Skeletal muscle tissue (tissue), 4 donors: Measurements from ENCODE around the gene HCST. TPM values are rescaled to one million over a fixed set of nuclear protein-coding genes. Genes with fewer than 3 reads are reported as not detected.

ENCODE experiments used
- H3K27ac ChIP-seq: one replicate; pipeline ENCODE4 v1.7.0; 2013; ENCODE audit warnings: mild to moderate bottlenecking, low read depth, low read length, inconsistent platforms
- H3K27me3 ChIP-seq, 3 donors: one replicate each; pipeline ENCODE4 v1.7.0; 2013; ENCODE audit warnings: low read length in 3 of 3; ENCODE audit not compliant: control insufficient read depth in 3 of 3, insufficient read depth in 3 of 3
- H3K36me3 ChIP-seq, 3 donors: one replicate each; pipeline ENCODE4 v1.7.0; 2013; ENCODE audit warnings: low read length in 3 of 3; ENCODE audit not compliant: control insufficient read depth in 3 of 3, insufficient read depth in 3 of 3
- H3K4me1 ChIP-seq, 3 donors: one replicate each; pipeline ENCODE4 v1.7.0; 2013; ENCODE audit warnings: low read length in 3 of 3, mild to moderate bottlenecking in 3 of 3; ENCODE audit not compliant: control insufficient read depth in 3 of 3, insufficient read depth in 3 of 3
- H3K4me3 ChIP-seq, 3 donors: one replicate each; pipeline ENCODE4 v1.7.0; 2013; ENCODE audit warnings: low read length in 3 of 3
- H3K9ac ChIP-seq, 3 donors: one replicate each; pipeline ENCODE4 v1.7.0; 2013; ENCODE audit warnings: low read length in 3 of 3, mild to moderate bottlenecking in 3 of 3, moderate library complexity in 2 of 3, low read depth in 1 of 3
- H3K9me3 ChIP-seq, 3 donors: one replicate each; pipeline ENCODE4 v1.7.0; 2013; ENCODE audit warnings: low read length in 3 of 3; ENCODE audit not compliant: control insufficient read depth in 3 of 3
- total RNA-seq: library from RNA; depleted of rRNA; stranded (reverse); fragments of >200 nt; gene quantifications from one replicate; pipeline ENCODE4 v1.2.3, GENCODE V29; 2014
- donor health status: Osteomylitis.

Gene HCST
- total RNA-seq, 1 donor from 2014 or later = 1.6 TPM

- Histone ChIP-seq H3K4me3 (no peak overlapping the region), H3K27ac (no peak overlapping the region), H3K9me3 (no peaks in the 10 kb centered on the region), H3K27me3 (peaks cover 12 to 34% (median 25%) of the 10 kb centered on the region in 3 donors), H3K9ac (no peak overlapping the region), H3K4me1 (no peaks in the 10 kb centered on the region), H3K36me3 (no peaks in the 10 kb centered on the region)
Observed at GRCh38 chr19:35879068-35879467, 23.3 kb upstream of the HCST start.

GRCh38 chr19:35879770-35880317, 22.5 kb upstream of the HCST start:
- H3K4me1 ChIP-seq = no peaks in the 10 kb centered on the region
- no peak overlapping the region for H3K9ac ChIP-seq
- peaks cover 12 to 28% (median 25%) of the 10 kb centered on the region in 3 donors for H3K27me3 ChIP-seq
- no peak overlapping the region for H3K4me3 ChIP-seq
- no peaks in the 10 kb centered on the region for H3K36me3 ChIP-seq
- H3K9me3 ChIP-seq = no peaks in the 10 kb centered on the region
- H3K27ac ChIP-seq = no peak overlapping the region

DNA sequence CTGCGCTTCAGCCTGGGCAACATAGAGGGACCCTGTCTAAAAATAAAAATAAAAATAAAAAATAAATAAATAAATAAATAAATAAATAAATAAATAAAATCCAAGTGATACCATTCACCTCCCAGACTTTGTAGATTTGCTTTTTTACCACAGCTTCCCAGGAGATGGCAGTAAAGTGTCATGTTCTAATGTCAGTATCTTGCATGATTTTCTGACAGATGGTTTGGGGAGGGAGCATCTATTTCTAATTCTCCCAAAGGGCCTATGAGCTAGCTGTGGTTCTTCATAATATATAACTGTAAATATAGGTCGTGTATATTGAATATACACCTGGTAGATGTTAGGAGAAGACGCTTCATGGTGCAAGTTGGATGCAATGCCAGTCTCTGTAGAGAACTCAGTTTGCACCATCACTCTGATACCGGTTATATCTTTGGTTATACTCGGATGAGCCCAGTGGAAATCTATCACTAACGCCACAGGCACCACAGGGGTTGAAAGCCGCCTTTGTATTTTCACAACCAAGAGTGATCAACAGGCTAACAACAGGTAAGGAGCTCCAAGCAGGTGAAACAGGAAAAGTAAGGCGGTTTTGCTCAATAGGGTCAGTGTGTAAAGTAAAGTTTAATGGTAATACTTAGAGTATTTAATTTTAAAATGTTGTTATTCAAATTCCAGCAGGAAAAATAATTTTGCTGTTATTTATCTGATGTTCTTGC, 20.1 kb upstream of the HCST start:
- Histone ChIP-seq H3K36me3 (peaks cover 0 to 2% (median 0%) of the 10 kb centered on the region in 3 donors), H3K27ac (no peak overlapping the region)

DNA sequence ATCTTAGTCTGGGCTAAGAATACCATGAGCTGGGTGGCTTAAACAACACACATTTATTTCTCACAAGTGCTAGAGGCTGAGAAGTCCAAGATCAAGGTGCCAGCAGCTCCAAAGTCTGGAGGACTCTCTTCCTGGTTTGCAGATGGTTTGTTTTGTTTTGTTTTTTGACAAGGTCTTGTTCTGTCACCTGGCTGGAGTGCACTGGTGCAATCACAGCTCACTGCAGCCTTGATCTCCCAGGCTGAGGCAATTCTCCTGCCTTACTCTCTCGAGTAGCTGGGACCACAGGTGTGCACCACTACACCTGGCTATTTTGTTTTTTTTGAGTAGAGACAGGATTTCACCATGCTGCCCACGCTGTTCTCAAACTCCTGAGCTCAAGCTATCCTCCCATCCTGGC, 18.4 kb upstream of the HCST start:
- Histone ChIP-seq H3K9me3 (no peaks in the 10 kb centered on the region), H3K27me3 (peaks cover 2 to 5% (median 3%) of the 10 kb centered on the region in 3 donors), H3K4me1 (no peaks in the 10 kb centered on the region), H3K27ac (no peak overlapping the region), H3K9ac (no peak overlapping the region), H3K36me3 (peaks cover 0 to 10% (median 4%) of the 10 kb centered on the region in 3 donors), H3K4me3 (no peak overlapping the region)

More for the DNA sequence above, 20.1 kb upstream of the HCST start:
- Histone ChIP-seq H3K9ac (no peak overlapping the region), H3K4me1 (no peaks in the 10 kb centered on the region), H3K27me3 (peaks cover 12 to 20% (median 17%) of the 10 kb centered on the region in 3 donors), H3K9me3 (no peaks in the 10 kb centered on the region), H3K4me3 (no peak overlapping the region)

- H3K9ac ChIP-seq = no peak overlapping the region
Observed at GRCh38 chr19:35885225-35885738, 17.0 kb upstream of the HCST start.

GRCh38 chr19:35885904-35886303, 16.4 kb upstream of the HCST start:
- H3K36me3 ChIP-seq = peaks cover 4 to 10% (median 10%) of the 10 kb centered on the region in 3 donors
- no peak overlapping the region for H3K9ac ChIP-seq
- H3K27me3 ChIP-seq = no peaks in the 10 kb centered on the region
- no peak overlapping the region for H3K4me3 ChIP-seq
- H3K4me1 ChIP-seq = no peaks in the 10 kb centered on the region
- no peaks in the 10 kb centered on the region for H3K9me3 ChIP-seq
- H3K27ac ChIP-seq = no peak overlapping the region

More at GRCh38 chr19:35885225-35885738, 17.0 kb upstream of the HCST start:
- no peaks in the 10 kb centered on the region for H3K27me3 ChIP-seq
- H3K4me3 ChIP-seq = no peak overlapping the region
- no peaks in the 10 kb centered on the region for H3K9me3 ChIP-seq
- H3K36me3 ChIP-seq = peaks cover 4 to 10% (median 9%) of the 10 kb centered on the region in 3 donors
- no peaks in the 10 kb centered on the region for H3K4me1 ChIP-seq
- no peak overlapping the region for H3K27ac ChIP-seq

- peaks cover 4 to 10% (median 10%) of the 10 kb centered on the region in 3 donors for H3K36me3 ChIP-seq
Observed at GRCh38 chr19:35887197-35887596, 15.1 kb upstream of the HCST start.

GRCh38 chr19:35888398-35888797, 13.9 kb upstream of the HCST start:
- H3K27ac ChIP-seq = no peak overlapping the region
- H3K4me3 ChIP-seq = no peak overlapping the region
- peaks cover 4 to 12% (median 10%) of the 10 kb centered on the region in 3 donors for H3K36me3 ChIP-seq
- H3K9me3 ChIP-seq = no peaks in the 10 kb centered on the region
- no peak overlapping the region for H3K9ac ChIP-seq
- H3K27me3 ChIP-seq = no peaks in the 10 kb centered on the region
- no peaks in the 10 kb centered on the region for H3K4me1 ChIP-seq

More at GRCh38 chr19:35887197-35887596, 15.1 kb upstream of the HCST start:
- no peak overlapping the region for H3K4me3 ChIP-seq
- no peak overlapping the region for H3K27ac ChIP-seq
- H3K4me1 ChIP-seq = no peaks in the 10 kb centered on the region
- no peaks in the 10 kb centered on the region for H3K27me3 ChIP-seq
- H3K9me3 ChIP-seq = no peaks in the 10 kb centered on the region
- H3K9ac ChIP-seq = no peak overlapping the region

DNA sequence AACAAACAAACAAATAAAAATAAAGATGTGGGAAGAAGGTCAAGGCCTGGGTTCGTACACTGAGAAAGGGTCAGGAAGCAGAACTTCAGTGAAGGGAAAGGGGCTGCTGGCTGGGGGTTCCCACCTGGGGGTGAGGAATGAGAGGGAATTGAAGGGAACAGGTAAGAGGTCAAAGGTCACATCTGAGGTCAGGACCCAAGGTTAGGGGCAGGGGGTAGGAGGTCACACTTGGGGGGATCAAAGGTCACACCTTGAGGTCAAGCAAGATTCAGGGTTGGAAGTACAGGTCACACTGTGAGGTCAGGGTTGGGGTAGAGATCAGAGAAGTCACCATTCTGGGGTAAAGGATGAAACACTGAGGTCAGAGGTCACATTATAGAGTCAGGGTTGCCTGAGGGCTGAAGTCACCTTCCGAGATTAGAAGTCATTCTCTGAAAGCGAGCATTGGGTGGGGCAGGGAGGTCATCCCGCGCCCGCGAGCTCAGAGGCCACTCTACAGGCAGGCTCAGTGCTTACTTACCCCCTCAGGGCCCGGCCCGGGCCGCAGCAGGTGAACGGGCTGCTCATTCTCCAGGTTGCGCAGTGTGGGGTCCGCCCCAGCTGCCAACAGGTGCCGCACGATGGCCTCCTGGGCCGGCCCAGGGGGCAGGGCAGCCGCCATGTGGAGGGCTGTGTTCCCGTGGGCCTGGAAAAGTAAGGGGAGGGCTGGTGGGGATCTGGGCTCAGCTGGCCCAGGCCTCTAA, 12.8 kb upstream of the HCST start:
- H3K27ac ChIP-seq = no peak overlapping the region
- no peak overlapping the region for H3K4me3 ChIP-seq
- no peaks in the 10 kb centered on the region for H3K4me1 ChIP-seq
- no peaks in the 10 kb centered on the region for H3K27me3 ChIP-seq
- peaks cover 4 to 12% (median 10%) of the 10 kb centered on the region in 3 donors for H3K36me3 ChIP-seq
- H3K9me3 ChIP-seq = no peaks in the 10 kb centered on the region
- H3K9ac ChIP-seq = no peak overlapping the region
